PC-3 (cell line): ENCODE data around the gene COPS3.

Source experiments
- CTCF ChIP-seq: fragments of 300-600 bp; sonication (generic); conservative IDR thresholded peaks from 2 replicates; pipeline ENCODE4 v1.5.1; 2017; ENCODE audit warnings: antibody characterized with exemption, low read depth, mild to moderate bottlenecking, low read length
- EZH2 ChIP-seq: fragments of 300-600 bp; sonication (generic); IDR thresholded peaks from one replicate; pipeline ENCODE4 v1.6.1; 2017; ENCODE audit warnings: antibody characterized with exemption, mild to moderate bottlenecking, low read length; ENCODE audit not compliant: unreplicated experiment

- TF ChIP-seq CTCF (no peak), EZH2 (no peak)
Measured at GRCh38 chr17:17206124-17206912, 74.7 kb downstream of the COPS3 start, which contains the start of gene PLD6.
